ENCODE data around the gene SOCS6.
"Not testable (repeated sequence)": the region's sequence is repeated elsewhere in the genome, so short reads cannot be mapped to it uniquely, and the experiment has no call there.

The SOCS6 gene

DNA sequence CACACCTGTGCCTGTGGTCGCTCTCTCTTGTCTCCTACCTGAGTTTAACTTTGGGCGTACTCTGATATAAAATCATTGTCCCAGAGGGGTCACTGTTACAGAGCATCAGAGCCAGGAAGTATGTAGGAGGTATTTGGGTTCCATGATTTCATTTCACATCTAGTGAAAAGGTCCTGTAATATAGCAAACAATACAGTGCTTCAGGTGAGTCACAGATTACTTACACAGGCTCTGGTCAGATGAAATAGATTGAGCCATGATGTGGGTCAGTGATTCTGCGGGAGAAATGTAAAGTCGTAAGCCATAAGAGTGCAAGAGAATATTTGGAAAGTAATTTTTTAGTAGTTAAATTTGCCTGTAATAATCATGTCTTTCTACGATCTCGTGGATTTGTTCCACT is 70.2 kb downstream of the SOCS6 start:
- in situ Hi-C loops (cut with HindIII; ENCODE audit: low pct_ligation_motif_present, low sequenced_read_pairs): no loop called here
- no peak for DNase-seq
- Histone ChIP-seq H3K4me3 (ENCODE audit: low read depth, low read length) (no peak overlapping the region), H3K27ac (no peak overlapping the region), H3K27me3 (replicated peaks) (no peaks in the 10 kb centered on the region), H3K36me3 (replicated peaks) (no peaks in the 10 kb centered on the region)
- TF ChIP-seq CTCF (IDR thresholded peaks at IDR 0.05; ENCODE audit: low read depth, low read length, missing control alignments): no peak

DNA sequence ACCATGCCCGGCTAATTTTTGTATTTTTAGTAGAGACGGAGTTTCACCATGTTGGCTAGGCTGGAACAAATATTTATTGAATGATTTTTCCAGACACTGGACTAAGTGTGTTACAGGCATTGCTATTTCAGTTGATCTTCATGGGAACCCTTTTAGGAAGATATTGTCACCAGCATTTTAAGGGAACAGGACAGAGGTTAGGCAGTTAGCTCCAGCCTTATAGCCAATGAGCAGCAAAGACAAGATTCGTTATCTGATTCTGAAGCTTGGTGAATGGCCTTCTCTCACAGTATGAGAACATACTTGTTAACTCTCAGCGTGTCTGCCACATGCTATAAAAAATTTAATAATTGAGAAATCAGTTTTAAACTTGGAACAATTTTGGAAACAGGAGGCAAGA is 73.4 kb downstream of the SOCS6 start:
- Histone ChIP-seq H3K4me3 (ENCODE audit: low read depth, low read length) (no peak overlapping the region), H3K36me3 (replicated peaks) (no peaks in the 10 kb centered on the region), H3K27ac (no peak overlapping the region), H3K27me3 (replicated peaks) (no peaks in the 10 kb centered on the region)
- DNase-seq: no peak
- in situ Hi-C loops (cut with HindIII; ENCODE audit: low pct_ligation_motif_present, low sequenced_read_pairs): no loop called here
- no peak for TF ChIP-seq CTCF (IDR thresholded peaks at IDR 0.05; ENCODE audit: low read depth, low read length, missing control alignments)

DNA sequence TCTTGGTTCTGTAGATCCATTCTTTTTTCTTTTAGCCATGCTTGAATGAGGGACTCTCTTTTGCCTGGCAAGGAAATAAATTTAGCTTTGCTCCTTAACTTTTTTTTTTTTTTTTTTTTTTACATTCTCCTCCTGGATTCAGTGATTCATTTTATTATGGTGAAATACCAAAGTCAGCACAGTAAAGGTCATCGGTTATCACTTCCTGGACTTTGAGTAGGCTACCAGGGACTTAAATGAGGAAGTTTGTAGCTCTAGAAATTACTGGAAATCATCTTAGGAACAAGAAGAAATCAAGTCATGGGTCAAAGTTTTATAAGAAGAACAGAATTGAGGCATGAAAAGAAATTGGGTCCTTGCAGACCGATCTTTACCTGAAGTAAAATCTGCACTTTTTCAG is 75.0 kb downstream of the SOCS6 start:
- H3K27ac ChIP-seq: no peak overlapping the region
- no peak for TF ChIP-seq CTCF (IDR thresholded peaks at IDR 0.05; ENCODE audit: low read depth, low read length, missing control alignments)
- in situ Hi-C loops (cut with HindIII; ENCODE audit: low pct_ligation_motif_present, low sequenced_read_pairs): no loop called here
- no peak overlapping the region for H3K4me3 ChIP-seq (ENCODE audit: low read depth, low read length)
- no peak for DNase-seq
- H3K36me3 ChIP-seq (replicated peaks): no peaks in the 10 kb centered on the region
- H3K27me3 ChIP-seq (replicated peaks): no peaks in the 10 kb centered on the region

DNA sequence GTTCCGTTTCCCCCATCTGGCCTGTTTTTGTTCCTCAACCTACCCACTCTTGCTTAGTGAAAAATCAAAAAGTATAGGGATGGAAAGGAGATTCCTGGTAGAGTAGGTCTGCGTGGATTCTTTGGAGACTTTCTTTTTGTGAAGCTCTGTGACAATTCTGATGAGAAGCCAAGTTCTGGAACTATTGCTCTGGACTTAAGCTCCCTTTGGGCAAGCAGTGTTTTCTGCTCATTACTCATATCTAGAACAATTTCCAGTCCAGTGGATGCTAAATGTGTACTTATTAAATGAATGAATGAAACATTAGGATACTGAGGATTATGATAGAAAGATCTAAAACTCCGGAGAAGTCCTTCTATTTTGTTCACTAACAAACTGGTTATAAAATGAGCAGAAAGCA is 76.5 kb downstream of the SOCS6 start:
- in situ Hi-C loops (cut with HindIII; ENCODE audit: low pct_ligation_motif_present, low sequenced_read_pairs): no loop called here
- TF ChIP-seq CTCF (IDR thresholded peaks at IDR 0.05; ENCODE audit: low read depth, low read length, missing control alignments): no peak
- no peaks in the 10 kb centered on the region for H3K36me3 ChIP-seq (replicated peaks)
- DNase-seq: no peak
- H3K27ac ChIP-seq: no peak overlapping the region
- no peaks in the 10 kb centered on the region for H3K27me3 ChIP-seq (replicated peaks)
- H3K4me3 ChIP-seq (ENCODE audit: low read depth, low read length): no peak overlapping the region

GRCh38 chr18:70366174-70366573 is 77.3 kb downstream of the SOCS6 start:
- Histone ChIP-seq H3K27me3 (replicated peaks) (no peaks in the 10 kb centered on the region), H3K27ac (no peak overlapping the region), H3K4me3 (ENCODE audit: low read depth, low read length) (no peak overlapping the region), H3K36me3 (replicated peaks) (no peaks in the 10 kb centered on the region)
- TF ChIP-seq CTCF (IDR thresholded peaks at IDR 0.05; ENCODE audit: low read depth, low read length, missing control alignments): no peak
- in situ Hi-C loops (cut with HindIII; ENCODE audit: low pct_ligation_motif_present, low sequenced_read_pairs): no loop called here
- no peak for DNase-seq

DNA sequence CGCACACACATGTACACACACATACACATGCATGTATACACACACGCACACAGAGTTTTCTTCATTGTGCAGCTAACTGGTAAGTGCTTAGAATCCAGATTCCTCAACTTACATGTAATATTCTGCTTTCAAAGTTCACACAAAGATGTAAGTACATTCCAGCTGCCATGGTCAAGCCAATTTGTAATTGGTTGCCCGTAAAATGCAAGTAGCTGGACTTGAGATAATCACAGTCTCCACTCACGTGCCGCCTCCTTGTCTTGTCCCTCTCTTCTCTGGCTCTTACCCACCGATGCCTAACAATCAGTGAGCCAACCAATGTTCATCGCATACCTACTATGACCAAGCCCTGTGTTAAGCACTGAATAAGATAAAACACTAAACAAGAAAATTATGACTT is 77.8 kb downstream of the SOCS6 start:
- Histone ChIP-seq H3K4me3 (ENCODE audit: low read depth, low read length) (no peak overlapping the region), H3K27ac (no peak overlapping the region), H3K36me3 (replicated peaks) (no peaks in the 10 kb centered on the region), H3K27me3 (replicated peaks) (no peaks in the 10 kb centered on the region)
- TF ChIP-seq CTCF (IDR thresholded peaks at IDR 0.05; ENCODE audit: low read depth, low read length, missing control alignments): no peak
- in situ Hi-C loops (cut with HindIII; ENCODE audit: low pct_ligation_motif_present, low sequenced_read_pairs): no loop called here
- DNase-seq: no peak

- in situ Hi-C loops (cut with HindIII; ENCODE audit: low pct_ligation_motif_present, low sequenced_read_pairs); H3K27ac ChIP-seq; H3K36me3 ChIP-seq (replicated peaks); H3K4me3 ChIP-seq (ENCODE audit: low read depth, low read length); H3K27me3 ChIP-seq (replicated peaks); DNase-seq: not testable (repeated sequence)
Measured at GRCh38 chr18:70367344-70367743, 78.5 kb downstream of the SOCS6 start.
